H9 (cell line): ENCODE data around the gene ASGR2. TPM values are rescaled to one million over a fixed set of nuclear protein-coding genes. Genes with fewer than 3 reads are reported as not detected.

Source experiments
- DNase-seq: peaks from one replicate; pipeline ENCODE4 v3.0.0-alpha.2; 2017
- H2AFZ ChIP-seq: one replicate; pipeline ENCODE4 v1.6.1; 2013; ENCODE audit warnings: mild to moderate bottlenecking, low read length, control low read depth, moderate library complexity
- H2AK5ac ChIP-seq: 2 replicates; pipeline ENCODE4 v1.6.1; 2013; ENCODE audit warnings: low read length, control low read depth, mixed read lengths; ENCODE audit not compliant: insufficient read length
- H2BK120ac ChIP-seq: one replicate; pipeline ENCODE4 v1.6.1; 2013; ENCODE audit warnings: low read depth, mild to moderate bottlenecking, low read length, control low read depth, inconsistent platforms; ENCODE audit not compliant: poor library complexity, severe bottlenecking
- H2BK12ac ChIP-seq: 2 replicates; pipeline ENCODE4 v1.6.1; 2013; ENCODE audit warnings: low read length, control low read depth, mixed read lengths, low read depth; ENCODE audit not compliant: insufficient read length
- H2BK15ac ChIP-seq: 2 replicates; pipeline ENCODE4 v1.6.1; 2013; ENCODE audit warnings: low read depth, low read length, control low read depth
- H2BK20ac ChIP-seq: one replicate; pipeline ENCODE4 v1.6.1; 2013; ENCODE audit warnings: low read depth, mild to moderate bottlenecking, low read length, control low read depth, inconsistent platforms; ENCODE audit not compliant: poor library complexity, severe bottlenecking
- H2BK5ac ChIP-seq: 2 replicates; pipeline ENCODE4 v1.6.1; 2013; ENCODE audit warnings: low read length, control low read depth, mixed read lengths; ENCODE audit not compliant: insufficient read length
- H3K14ac ChIP-seq: 2 replicates; pipeline ENCODE4 v1.6.1; 2013; ENCODE audit warnings: low read length, control low read depth; ENCODE audit not compliant: insufficient read depth
- H3K18ac ChIP-seq: 2 replicates; pipeline ENCODE4 v1.6.1; 2013; ENCODE audit warnings: low read depth, mild to moderate bottlenecking, mixed read lengths, low read length, control low read depth; ENCODE audit not compliant: insufficient read length
- H3K23ac ChIP-seq: 2 replicates; pipeline ENCODE4 v1.6.1; 2013; ENCODE audit warnings: low read length, control low read depth, mixed read lengths, low read depth; ENCODE audit not compliant: insufficient read length
- H3K23me2 ChIP-seq: 2 replicates; pipeline ENCODE4 v1.6.1; 2013; ENCODE audit warnings: low read depth, mild to moderate bottlenecking, mixed read lengths, low read length, control low read depth; ENCODE audit not compliant: insufficient read length, poor library complexity, severe bottlenecking
- H3K27ac ChIP-seq: 2 replicates; pipeline ENCODE4 v1.5.1; 2013; ENCODE audit warnings: low read length, control low read depth, mixed read lengths, low read depth; ENCODE audit not compliant: insufficient read length
- H3K27me3 ChIP-seq: 2 replicates; pipeline ENCODE4 v1.6.1; 2013; ENCODE audit warnings: low read length, control low read depth, inconsistent platforms; ENCODE audit not compliant: insufficient read depth
- H3K4ac ChIP-seq: 2 replicates; pipeline ENCODE4 v1.6.1; 2013; ENCODE audit warnings: low read depth, mild to moderate bottlenecking, control low read depth, inconsistent platforms, low read length, moderate library complexity
- H3K4me1 ChIP-seq: 2 replicates; pipeline ENCODE4 v1.6.1; 2013; ENCODE audit warnings: low read length, control low read depth, inconsistent platforms; ENCODE audit not compliant: insufficient read depth
- H3K4me2 ChIP-seq: 2 replicates; pipeline ENCODE4 v1.6.1; 2013; ENCODE audit warnings: low read length, control low read depth, mixed read lengths; ENCODE audit not compliant: insufficient read length, insufficient read depth
- H3K56ac ChIP-seq: 2 replicates; pipeline ENCODE4 v1.6.1; 2013; ENCODE audit warnings: low read depth, mild to moderate bottlenecking, mixed read lengths, low read length, control low read depth; ENCODE audit not compliant: insufficient read length
- H3K79me1 ChIP-seq: 2 replicates; pipeline ENCODE4 v1.6.1; 2013; ENCODE audit warnings: low read depth, mild to moderate bottlenecking, moderate library complexity, low read length, control low read depth, inconsistent platforms; ENCODE audit not compliant: insufficient read depth, poor library complexity, severe bottlenecking
- H3K79me2 ChIP-seq: 2 replicates; pipeline ENCODE4 v1.6.1; 2013; ENCODE audit warnings: low read length, control low read depth, inconsistent platforms; ENCODE audit not compliant: insufficient read depth
- H3K9ac ChIP-seq: 2 replicates; pipeline ENCODE4 v1.6.1; 2013; ENCODE audit warnings: low read length, control low read depth, mixed read lengths; ENCODE audit not compliant: insufficient read length; ENCODE audit errors: extremely low read depth
- H3K9me3 ChIP-seq: one replicate; pipeline ENCODE4 v1.6.1; 2013; ENCODE audit warnings: low read depth, low read length, inconsistent platforms; ENCODE audit not compliant: control insufficient read depth
- H3T11ph ChIP-seq: one replicate; pipeline ENCODE4 v1.6.1; 2013; ENCODE audit warnings: mild to moderate bottlenecking, low read length, control low read depth, inconsistent platforms
- H4K20me1 ChIP-seq: one replicate; pipeline ENCODE4 v1.6.1; 2013; ENCODE audit not compliant: control insufficient read depth, insufficient read length, insufficient read depth
- H4K5ac ChIP-seq: 2 replicates; pipeline ENCODE4 v1.6.1; 2013; ENCODE audit warnings: low read depth, mild to moderate bottlenecking, mixed read lengths, low read length, control low read depth; ENCODE audit not compliant: insufficient read length
- H4K8ac ChIP-seq: replicated peaks from 2 replicates; pipeline ENCODE4 v1.6.1; 2013; ENCODE audit warnings: low read length, control low read depth, mixed read lengths, low read depth; ENCODE audit not compliant: insufficient read length
- H4K91ac ChIP-seq: 2 replicates; pipeline ENCODE4 v1.6.1; 2013; ENCODE audit warnings: low read depth, mild to moderate bottlenecking, moderate library complexity, mixed read lengths, low read length, control low read depth; ENCODE audit not compliant: insufficient read length
- H3K27ac Mint-ChIP-seq, 3 experiments: 2 replicates in 2 of 3; 3 replicates in 1 of 3; pipeline ENCODE4 v1.8.0; 2020 to 2021; ENCODE audit warnings: mixed read lengths in 3 of 3, mild to moderate bottlenecking in 1 of 3, moderate library complexity in 1 of 3
- H3K27me3 Mint-ChIP-seq: 2 replicates; pipeline ENCODE4 v1.8.0; 2021; ENCODE audit warnings: low read depth, mild to moderate bottlenecking, moderate library complexity, mixed read lengths
- H3K36me3 Mint-ChIP-seq, 3 experiments: 2 replicates in 2 of 3; 3 replicates in 1 of 3; pipeline ENCODE4 v1.8.0; 2020 to 2021; ENCODE audit warnings: low read depth in 3 of 3, mixed read lengths in 3 of 3; ENCODE audit not compliant: insufficient read depth in 1 of 3
- H3K4me1 Mint-ChIP-seq, 2 experiments: 2 replicates each; pipeline ENCODE4 v1.8.0; 2020; ENCODE audit warnings: mixed read lengths in 2 of 2
- H3K4me3 Mint-ChIP-seq, 2 experiments: 2 replicates in 1 of 2; 3 replicates in 1 of 2; pipeline ENCODE4 v1.8.0; 2020 to 2021; ENCODE audit warnings: mild to moderate bottlenecking in 2 of 2, mixed read lengths in 2 of 2, moderate library complexity in 1 of 2
- H3K9me3 Mint-ChIP-seq, 2 experiments: 2 replicates in 1 of 2; 3 replicates in 1 of 2; pipeline ENCODE4 v1.8.0; 2020; ENCODE audit warnings: mild to moderate bottlenecking in 2 of 2, mixed read lengths in 2 of 2, moderate library complexity in 1 of 2
- CTCF ChIP-seq: fragments of 200-600 bp; sonication (generic); conservative IDR thresholded peaks from 3 replicates; pipeline ENCODE4 v1.8.0; 2021; ENCODE audit warnings: antibody characterized with exemption, mild to moderate bottlenecking
- WGBS: extraction: QIAGEN DNeasy Blood & Tissue Kit; methylation state at CpG from one replicate; pipeline ENCODE4 v1.1.7; 2013; ENCODE audit warnings: missing lambda C conversion rate, low lambda C conversion rate, mixed read lengths; ENCODE audit not compliant: insufficient read length; ENCODE audit errors: extremely low coverage; 5-methylcytosine and 5-hydroxymethylcytosine counted together
- total RNA-seq: library from RNA; stranded (reverse); gene quantifications from 2 replicates; pipeline ENCODE4 v1.2.1, GENCODE V29; 2021

The ASGR2 gene
- total RNA-seq, 1 experiment from 2014 or later = not detected

- Histone ChIP-seq H2BK12ac (no peak overlapping the region), H3K23me2 (no peaks in the 10 kb centered on the region), H3K79me2 (no peaks in the 10 kb centered on the region), H3K4me1 (no peaks in the 10 kb centered on the region), H4K20me1 (no peaks in the 10 kb centered on the region), H3K18ac (no peak overlapping the region), H3K56ac (no peak overlapping the region), H2BK5ac (no peak overlapping the region), H3K79me1 (no peaks in the 10 kb centered on the region), H3T11ph (no peak overlapping the region), H2BK20ac (no peak overlapping the region), H2BK15ac (no peak overlapping the region), H3K14ac (no peak overlapping the region; the same call in 1 of the 2 replicates), H3K27me3 (no peaks in the 10 kb centered on the region), H3K9me3 (no peaks in the 10 kb centered on the region), H3K27ac (no peak overlapping the region), H3K4me2 (no peak overlapping the region), H4K5ac (no peak overlapping the region), H3K23ac (no peak overlapping the region), H3K4ac (no peak overlapping the region), H2AFZ (no peak overlapping the region), H4K8ac (no peak overlapping the region), H2BK120ac (no peak overlapping the region), H3K9ac (no peak overlapping the region), H4K91ac (no peak overlapping the region), H2AK5ac (no peak overlapping the region)
- Mint-ChIP-seq H3K36me3 (no peaks in the 10 kb centered on the region), H3K27ac (no peak overlapping the region), H3K4me1 (0 out of 4 replicates have a peak, but pooled peaks cover 0 to 2% of the 10 kb centered on the region in 2 experiments), H3K4me3 (no peak overlapping the region), H3K9me3 (peaks cover 0 to 6% of the 10 kb centered on the region in 2 experiments; a peak in 2 of 5 replicates), H3K27me3 (peaks cover 13% of the 10 kb centered on the region)
- 100% methylated on average over 3 of the region's 16 CpGs for WGBS
- DNase-seq = no peak
- TF ChIP-seq CTCF = no peak
Measured at GRCh38 chr17:7081341-7082062, 33.1 kb downstream of the ASGR2 start.
